Spleen (tissue), 11 donors: ENCODE results near the gene TM9SF2. TPM values are rescaled to one million over a fixed set of nuclear protein-coding genes. Genes with fewer than 3 reads are reported as not detected.

ENCODE experiments used
- DNase-seq: peaks from one replicate; pipeline ENCODE4 v3.0.0-alpha.2; 2020
- H3K27ac ChIP-seq, 8 donors: fragments of 200-600 bp; sonication (generic) in 7 of 8; 1 replicate in 4 of 8; 2 replicates in 4 of 8; pipeline versions ENCODE4 v1.5.0 to v1.8.0; 2016 to 2021; ENCODE audit warnings: inconsistent platforms in 4 of 8, mild to moderate bottlenecking in 4 of 8, moderate library complexity in 1 of 8
- H3K27me3 ChIP-seq, 7 donors: fragments of 200-600 bp; sonication (generic) in 6 of 7; replicated peaks in 1 of 7; 1 replicate in 4 of 7; 2 replicates in 3 of 7; pipeline versions ENCODE4 v1.5.0 to v1.8.0; 2016 to 2021; ENCODE audit warnings: inconsistent platforms in 3 of 7, mild to moderate bottlenecking in 1 of 7
- H3K36me3 ChIP-seq, 6 donors: fragments of 200-600 bp; sonication (generic) in 5 of 6; 1 replicate in 4 of 6; 2 replicates in 2 of 6; pipeline versions ENCODE4 v1.5.0 to v1.8.0; 2016 to 2021; ENCODE audit warnings: inconsistent platforms in 2 of 6
- H3K4me1 ChIP-seq, 6 donors: fragments of 200-600 bp; sonication (generic) in 5 of 6; 1 replicate in 3 of 6; 2 replicates in 3 of 6; pipeline versions ENCODE4 v1.5.0 to v1.8.0; 2016 to 2021; ENCODE audit warnings: inconsistent platforms in 3 of 6
- H3K4me3 ChIP-seq, 8 donors: fragments of 200-600 bp; sonication (generic) in 7 of 8; 1 replicate in 4 of 8; 2 replicates in 4 of 8; pipeline versions ENCODE4 v1.5.0 to v1.8.0; 2016 to 2021; ENCODE audit warnings: inconsistent platforms in 4 of 8, mild to moderate bottlenecking in 4 of 8, moderate library complexity in 2 of 8
- H3K9me3 ChIP-seq, 8 donors: fragments of 200-600 bp; sonication (generic) in 7 of 8; 1 replicate in 4 of 8; 2 replicates in 4 of 8; pipeline versions ENCODE4 v1.5.0 to v1.8.0; 2016 to 2021; ENCODE audit warnings: inconsistent platforms in 4 of 8
- POLR2A ChIP-seq, 3 donors: fragments of 450-650 bp; IDR thresholded peaks; one replicate each; pipeline ENCODE4 v1.5.1; 2017; ENCODE audit warnings: antibody characterized with exemption in 3 of 3, mild to moderate bottlenecking in 1 of 3
- POLR2AphosphoS5 ChIP-seq, 3 donors: sonication (generic); formaldehyde crosslinking; IDR thresholded peaks; one replicate each; pipeline ENCODE4 v1.5.1; 2017; ENCODE audit warnings: antibody characterized with exemption in 3 of 3
- WGBS, 5 donors: extraction: QIAGEN DNeasy Blood & Tissue Kit in 3 of 5; methylation state at CpG; one replicate each; pipeline versions ENCODE4 v1.1.5 to v1.1.7; 2013 to 2018; 5-methylcytosine and 5-hydroxymethylcytosine counted together
- intact Hi-C: fragments of 100-400 bp; cut with DNase I; formaldehyde crosslinking; loops from one replicate; pipeline ENCODE4 v1.15.0; 2023; ENCODE audit warnings: low total_unique reads
- polyA plus RNA-seq, 3 donors: library from polyadenylated mRNA; stranded (reverse); fragments of 200-250 nt; gene quantifications; one replicate each; pipeline ENCODE4 v1.2.1, GENCODE V29; 2013
- total RNA-seq, 7 donors: library from RNA; depleted of rRNA in 3 of 7; stranded (reverse); fragments of >200 nt in 3 of 7; fragmentation: NEBNext Ultra II Directional in 4 of 7; extraction: Animal tissue kit (Norgen Biotek cat#: 25700) in 4 of 7; gene quantifications; one replicate each; pipeline versions ENCODE4 v1.1.0 to v1.2.1, GENCODE V29; 2016 to 2021
- TF ChIP-seq, protein P1 (sequence below), 11 experiments: fragments of 200-600 bp in 7 of 11; fragments of 450-650 bp in 4 of 11; sonication (generic) in 4 of 11; IDR thresholded peaks in 8 of 11; conservative IDR thresholded peaks in 3 of 11; 1 replicate in 7 of 11; 2 replicates in 4 of 11; pipeline versions ENCODE4 v1.4.0 to v1.8.0; 2016 to 2021; ENCODE audit warnings: antibody characterized with exemption in 11 of 11, inconsistent platforms in 4 of 11, mild to moderate bottlenecking in 1 of 11
- donor health status: healthy with polysubstance abuse.
- donor health status: DM: no; HTN: no; CAD: no; lungs with moderate emphysema.
- donor health status: DM: no; HTN: no; CAD: no.
- donor health status: Bipolar disorder and iron deficiency.
- donor health status: healthy.
- donor health status: DM: no; HTN: no; CAD: no.
- donor health status: DM: yes; HTN: yes; CAD: no.

TM9SF2 gene
- total and polyA plus RNA-seq, 10 donors, result 28.8 to 134 (median 93.7) TPM

DNA sequence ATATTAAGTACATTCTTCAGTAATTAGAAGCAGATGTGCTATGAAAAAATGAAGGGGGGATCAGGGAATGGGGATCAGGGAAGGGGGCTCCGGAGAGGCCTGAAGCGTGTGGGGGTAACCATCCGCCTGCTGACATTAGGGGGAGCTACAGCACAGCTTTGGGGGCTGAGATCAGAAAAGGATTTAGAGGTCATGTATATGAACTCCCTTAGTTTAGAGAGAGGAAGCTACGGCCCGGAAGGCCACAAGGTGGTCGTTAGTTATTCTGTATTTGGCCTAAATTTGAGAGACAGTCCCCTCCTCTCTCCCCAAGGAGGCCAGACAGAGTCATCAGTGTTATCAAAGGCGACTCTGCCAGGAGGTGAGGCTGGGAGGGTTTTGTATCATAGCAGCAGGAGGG is 99.0 kb downstream of the TM9SF2 start:
- no peak for TF ChIP-seq POLR2A (IDR thresholded peaks at IDR 0.05)
- TF ChIP-seq, protein P1, sequence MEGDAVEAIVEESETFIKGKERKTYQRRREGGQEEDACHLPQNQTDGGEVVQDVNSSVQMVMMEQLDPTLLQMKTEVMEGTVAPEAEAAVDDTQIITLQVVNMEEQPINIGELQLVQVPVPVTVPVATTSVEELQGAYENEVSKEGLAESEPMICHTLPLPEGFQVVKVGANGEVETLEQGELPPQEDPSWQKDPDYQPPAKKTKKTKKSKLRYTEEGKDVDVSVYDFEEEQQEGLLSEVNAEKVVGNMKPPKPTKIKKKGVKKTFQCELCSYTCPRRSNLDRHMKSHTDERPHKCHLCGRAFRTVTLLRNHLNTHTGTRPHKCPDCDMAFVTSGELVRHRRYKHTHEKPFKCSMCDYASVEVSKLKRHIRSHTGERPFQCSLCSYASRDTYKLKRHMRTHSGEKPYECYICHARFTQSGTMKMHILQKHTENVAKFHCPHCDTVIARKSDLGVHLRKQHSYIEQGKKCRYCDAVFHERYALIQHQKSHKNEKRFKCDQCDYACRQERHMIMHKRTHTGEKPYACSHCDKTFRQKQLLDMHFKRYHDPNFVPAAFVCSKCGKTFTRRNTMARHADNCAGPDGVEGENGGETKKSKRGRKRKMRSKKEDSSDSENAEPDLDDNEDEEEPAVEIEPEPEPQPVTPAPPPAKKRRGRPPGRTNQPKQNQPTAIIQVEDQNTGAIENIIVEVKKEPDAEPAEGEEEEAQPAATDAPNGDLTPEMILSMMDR (IDR thresholded peaks at IDR 0.05 in 8 of 11, conservative IDR thresholded peaks at IDR 0.05 in 3 of 11), result peak in 1 of 11 experiments; percentile 9
- Histone ChIP-seq H3K36me3 (no peaks in the 10 kb centered on the region), H3K27ac (no peak overlapping the region), H3K9me3 (no peaks in the 10 kb centered on the region), H3K27me3 (no peaks in the 10 kb centered on the region), H3K4me3 (no peak overlapping the region), H3K4me1 (peaks cover 0 to 21% (median 2%) of the 10 kb centered on the region in 6 donors)
- 63 to 76% (median 71%) methylated on average over 7 of the region's 7 CpGs for WGBS, 5 donors
- intact Hi-C loops, result no loop called here
- no peak for DNase-seq

DNA sequence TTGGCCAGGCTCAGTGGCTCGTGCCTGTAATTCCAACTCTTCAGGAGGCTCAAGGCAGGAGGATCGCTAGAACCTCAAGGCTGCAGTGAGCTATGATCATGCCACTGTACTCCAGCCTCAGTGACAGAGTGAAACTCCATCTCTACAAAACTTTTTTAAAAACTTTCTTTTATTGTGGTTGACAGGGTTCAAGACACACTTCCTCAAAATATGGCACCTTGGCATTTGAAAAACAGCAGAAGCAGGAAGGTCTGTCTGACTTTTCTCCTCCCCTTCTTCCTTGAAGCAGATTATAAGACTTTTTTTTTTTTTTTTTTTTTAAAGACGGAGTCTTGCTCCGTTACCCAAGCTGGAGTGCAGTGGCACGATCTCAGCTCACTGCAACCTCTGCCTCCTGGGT is 100.3 kb downstream of the TM9SF2 start:
- WGBS, 5 donors, result 45 to 56% (median 50%) methylated on average over 5 of the region's 5 CpGs
- intact Hi-C loops, result no loop called here
- DNase-seq, result no peak

DNA sequence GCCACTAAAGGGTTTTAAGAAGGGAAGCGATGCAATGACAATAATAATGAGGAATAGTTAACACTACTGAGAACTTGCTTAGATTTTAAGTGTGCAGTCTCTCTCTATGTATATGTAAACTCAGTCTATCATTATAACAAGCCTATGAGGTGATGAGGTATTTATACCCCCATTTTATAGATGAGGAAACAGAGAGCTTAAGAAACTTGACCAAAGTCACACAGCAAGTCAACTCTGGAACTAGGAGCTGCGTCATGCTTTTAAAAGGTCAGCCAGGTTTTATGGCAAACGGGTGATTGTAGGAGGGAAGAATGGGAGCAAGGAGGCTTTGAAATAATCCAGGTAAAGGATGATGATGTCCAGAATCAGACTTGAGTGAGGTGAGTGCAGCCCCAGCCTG is 103.4 kb downstream of the TM9SF2 start:
- Histone ChIP-seq H3K9me3 (no peaks in the 10 kb centered on the region), H3K27me3 (no peaks in the 10 kb centered on the region), H3K4me1 (peaks cover 6 to 44% (median 19%) of the 10 kb centered on the region in 6 donors), H3K4me3 (no peak overlapping the region), H3K36me3 (no peaks in the 10 kb centered on the region), H3K27ac (no peak overlapping the region)
- DNase-seq, result no peak
- TF ChIP-seq, protein P1 (IDR thresholded peaks at IDR 0.05 in 8 of 11, conservative IDR thresholded peaks at IDR 0.05 in 3 of 11), result no peak
- TF ChIP-seq POLR2A (IDR thresholded peaks at IDR 0.05) (no peak), POLR2AphosphoS5 (IDR thresholded peaks at IDR 0.05) (no peak)
- 93 to 97% (median 96%) methylated on average over 3 of the region's 3 CpGs for WGBS, 5 donors
- intact Hi-C loops, result no loop called here

More for the DNA sequence above, 100.3 kb downstream of the TM9SF2 start:
- Histone ChIP-seq H3K36me3 (no peaks in the 10 kb centered on the region), H3K4me1 (peaks cover 6 to 30% (median 11%) of the 10 kb centered on the region in 6 donors), H3K27ac (peak overlapping the region in 1 of 8 donors; percentile 30), H3K27me3 (no peaks in the 10 kb centered on the region), H3K4me3 (no peak overlapping the region), H3K9me3 (no peaks in the 10 kb centered on the region)
- TF ChIP-seq, protein P1 (IDR thresholded peaks at IDR 0.05 in 8 of 11, conservative IDR thresholded peaks at IDR 0.05 in 3 of 11), result no peak
- no peak for TF ChIP-seq POLR2A (IDR thresholded peaks at IDR 0.05)
- TF ChIP-seq POLR2AphosphoS5 (IDR thresholded peaks at IDR 0.05), result no peak

DNA sequence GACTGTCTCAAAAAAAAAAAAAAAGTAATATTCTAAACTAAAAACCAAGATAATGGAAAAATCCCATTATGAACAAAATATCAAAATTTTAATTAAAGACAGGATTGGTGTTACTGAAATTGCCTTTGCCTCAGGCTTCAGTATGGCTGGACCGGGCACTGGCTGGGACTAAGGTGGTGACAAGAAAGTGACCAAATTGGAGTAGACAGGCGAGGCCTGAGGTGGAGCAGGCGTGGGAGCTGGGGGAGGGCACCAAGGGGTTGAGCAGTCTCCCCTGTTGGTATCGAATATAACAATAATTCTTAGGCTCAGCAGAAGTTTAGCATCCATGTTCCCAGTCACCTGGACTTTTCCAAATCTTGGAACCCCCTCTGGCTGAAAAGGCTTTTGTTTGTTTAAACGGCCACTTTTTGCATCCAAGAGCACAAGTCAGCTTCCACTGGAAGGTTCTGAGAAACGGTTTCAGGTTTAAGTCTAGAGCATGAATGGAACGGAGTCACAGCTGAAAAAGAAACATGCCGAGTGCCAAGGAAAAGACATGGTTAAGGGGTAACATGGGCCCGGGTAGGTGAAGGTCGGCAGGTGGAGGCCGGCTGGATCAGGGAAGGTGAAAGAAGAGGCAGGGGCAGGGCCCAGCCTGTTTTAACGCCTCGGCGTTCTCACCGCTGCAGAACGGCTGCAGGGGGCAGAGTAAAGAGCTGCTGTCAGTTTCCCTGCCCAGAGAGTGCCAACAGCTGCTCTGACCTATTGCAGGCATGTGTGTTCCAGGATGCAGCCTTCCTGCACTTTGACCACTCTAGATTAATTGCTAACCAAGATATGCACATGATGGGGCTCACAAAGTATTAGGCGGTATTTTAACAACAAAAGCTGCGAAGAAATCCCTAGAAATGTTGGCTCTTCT is 104.4 kb downstream of the TM9SF2 start:
- 23 to 30% (median 28%) methylated on average over 18 of the region's 18 CpGs for WGBS, 5 donors
- intact Hi-C loops, result no loop called here
- H3K4me1 ChIP-seq, result peaks cover 6 to 54% (median 21%) of the 10 kb centered on the region in 6 donors
- H3K4me3 ChIP-seq, result peak overlapping the region; percentile 49 to 78 (median 70)
- peak; percentile 89 for DNase-seq
- peak in 1 of 3 donors; percentile 8 for TF ChIP-seq POLR2AphosphoS5 (IDR thresholded peaks at IDR 0.05)
- TF ChIP-seq, protein P1 (IDR thresholded peaks at IDR 0.05 in 8 of 11, conservative IDR thresholded peaks at IDR 0.05 in 3 of 11), result peak in 6 of 11 experiments; percentile 15 to 23 (median 18)
- TF ChIP-seq POLR2A (IDR thresholded peaks at IDR 0.05), result no peak
- peak overlapping the region; percentile 44 to 93 (median 90) for H3K27ac ChIP-seq
- no peaks in the 10 kb centered on the region for H3K27me3 ChIP-seq
- H3K36me3 ChIP-seq, result no peaks in the 10 kb centered on the region
- H3K9me3 ChIP-seq, result no peaks in the 10 kb centered on the region
